ENCODE results near the gene BNC2.
"Not testable (repeated sequence)": the region's sequence is repeated elsewhere in the genome, so short reads cannot be mapped to it uniquely, and the experiment has no call there.

Gene BNC2

GRCh38 chr9:16870596-16871335, at the start of gene BNC2:
Gene BNC2, minus strand, starts transcription at chr9:16870670. Its CDS starts 22 bp downstream, at chr9:16870648.
- DNase-seq (ENCODE audit: low read depth in 3 of 3): no peak

GRCh38 chr9:16918920-16919319, 48.5 kb upstream of the BNC2 start:
- DNase-seq (ENCODE audit: low read depth in 3 of 3): no peak

GRCh38 chr9:16915126-16915831, 44.8 kb upstream of the BNC2 start:
- DNase-seq (ENCODE audit: low read depth in 3 of 3): no peak

- no peak for DNase-seq (ENCODE audit: low read depth in 3 of 3)
These were observed 41.7 kb upstream of the BNC2 start for GRCh38 chr9:16912197-16912596.

- DNase-seq (ENCODE audit: low read depth in 3 of 3): not testable (repeated sequence)
These were observed 37.7 kb upstream of the BNC2 start for GRCh38 chr9:16908206-16908605.

GRCh38 chr9:16904655-16905054, 34.2 kb upstream of the BNC2 start:
- no peak for DNase-seq (ENCODE audit: low read depth in 3 of 3)

- DNase-seq (ENCODE audit: low read depth in 3 of 3): no peak
These were observed 31.1 kb upstream of the BNC2 start for GRCh38 chr9:16901590-16901989.

GRCh38 chr9:16899606-16900005, 29.1 kb upstream of the BNC2 start:
- no peak for DNase-seq (ENCODE audit: low read depth in 3 of 3)

GRCh38 chr9:16898464-16898863, 28.0 kb upstream of the BNC2 start:
- DNase-seq (ENCODE audit: low read depth in 3 of 3): no peak

- DNase-seq (ENCODE audit: low read depth in 3 of 3): no peak
These were observed 18.1 kb upstream of the BNC2 start for GRCh38 chr9:16888594-16888993.

- no peak for DNase-seq (ENCODE audit: low read depth in 3 of 3)
These were observed 15.5 kb upstream of the BNC2 start for GRCh38 chr9:16885931-16886330.

- DNase-seq (ENCODE audit: low read depth in 3 of 3): no peak
These were observed 14.6 kb upstream of the BNC2 start for GRCh38 chr9:16884952-16885513.

GRCh38 chr9:16884373-16884772, 13.9 kb upstream of the BNC2 start:
- DNase-seq (ENCODE audit: low read depth in 3 of 3): no peak

- no peak for DNase-seq (ENCODE audit: low read depth in 3 of 3)
These were observed 13.1 kb upstream of the BNC2 start for GRCh38 chr9:16883586-16883985.

GRCh38 chr9:16882440-16882839, 12.0 kb upstream of the BNC2 start:
- DNase-seq (ENCODE audit: low read depth in 3 of 3): not testable (repeated sequence)

GRCh38 chr9:16879416-16879815, 8.9 kb upstream of the BNC2 start:
- no peak for DNase-seq (ENCODE audit: low read depth in 3 of 3)

GRCh38 chr9:16877256-16877655, 6.8 kb upstream of the BNC2 start:
- no peak for DNase-seq (ENCODE audit: low read depth in 3 of 3)

GRCh38 chr9:16873126-16873802, 2.8 kb upstream of the BNC2 start:
- DNase-seq (ENCODE audit: low read depth in 3 of 3): no peak

GRCh38 chr9:16871336-16872151, 1.1 kb upstream of the BNC2 start:
- DNase-seq (ENCODE audit: low read depth in 3 of 3): no peak

GRCh38 chr9:16869882-16870595, 431 bp downstream of the BNC2 start:
- DNase-seq (ENCODE audit: low read depth in 3 of 3): no peak
